Sigmoid colon (tissue), 7 donors: Measurements from ENCODE around the gene GPR137B. TPM values are rescaled to one million over a fixed set of nuclear protein-coding genes. Genes with fewer than 3 reads are reported as not detected.

Experiments
- DNase-seq: peaks from one replicate; pipeline ENCODE4 v3.0.0-alpha.2; 2019
- H3K27ac ChIP-seq, 4 donors: fragments of 200-600 bp; sonication (generic); one replicate each; pipeline ENCODE4 v1.5.1; 2016 to 2019; ENCODE audit warnings: mild to moderate bottlenecking in 1 of 4
- H3K27me3 ChIP-seq, 3 donors: fragments of 200-600 bp; sonication (generic); one replicate each; pipeline ENCODE4 v1.5.1; 2019; ENCODE audit warnings: mild to moderate bottlenecking in 1 of 3
- H3K36me3 ChIP-seq, 4 donors: fragments of 200-600 bp; sonication (generic); one replicate each; pipeline ENCODE4 v1.5.1; 2016 to 2019
- H3K4me1 ChIP-seq, 4 donors: fragments of 200-600 bp; sonication (generic); one replicate each; pipeline ENCODE4 v1.5.1; 2017 to 2019
- H3K4me3 ChIP-seq, 4 donors: fragments of 200-600 bp; sonication (generic); one replicate each; pipeline ENCODE4 v1.5.1; 2017 to 2019; ENCODE audit warnings: mild to moderate bottlenecking in 2 of 4, moderate library complexity in 1 of 4
- H3K9me3 ChIP-seq, 4 donors: fragments of 200-600 bp in 3 of 4; sonication (generic) in 3 of 4; one replicate each; pipeline versions ENCODE4 v1.5.1 to v1.6.1; 2013 to 2019
- EP300 ChIP-seq, 4 donors: sonication (generic); formaldehyde crosslinking; IDR thresholded peaks; one replicate each; pipeline ENCODE4 v1.6.1; 2017; ENCODE audit warnings: antibody characterized with exemption in 4 of 4
- POLR2A ChIP-seq, 2 donors: fragments of 450-650 bp; IDR thresholded peaks; one replicate each; pipeline ENCODE4 v1.6.1; 2016; ENCODE audit warnings: antibody characterized with exemption in 2 of 2, mild to moderate bottlenecking in 2 of 2, moderate library complexity in 2 of 2
- POLR2AphosphoS5 ChIP-seq, 4 donors: sonication (generic); formaldehyde crosslinking; IDR thresholded peaks; one replicate each; pipeline ENCODE4 v1.6.1; 2017; ENCODE audit warnings: antibody characterized with exemption in 4 of 4
- WGBS, 2 donors: extraction: QIAGEN DNeasy Blood & Tissue Kit; methylation state at CpG; one replicate each; pipeline ENCODE4 v1.1.7; 2013; 5-methylcytosine and 5-hydroxymethylcytosine counted together
- intact Hi-C: fragments of 100-400 bp; cut with DNase I; formaldehyde crosslinking; loops from one replicate; pipeline ENCODE4 v1.15.1; 2023
- polyA plus RNA-seq, 3 donors: library from polyadenylated mRNA; stranded (reverse); fragments of 200-250 nt; gene quantifications; one replicate each; pipeline ENCODE4 v1.2.3, GENCODE V29; 2013
- total RNA-seq, 4 donors: library from RNA; depleted of rRNA; stranded (reverse); fragments of >200 nt; gene quantifications; one replicate each; pipeline ENCODE4 v1.1.0, GENCODE V29; 2016
- TF ChIP-seq, protein P1 (sequence below), 4 experiments: fragments of 450-650 bp in 3 of 4; fragments of 200-600 bp in 1 of 4; IDR thresholded peaks; one replicate each; pipeline ENCODE4 v1.5.1; 2016 to 2019; ENCODE audit warnings: antibody characterized with exemption in 4 of 4, mild to moderate bottlenecking in 3 of 4, moderate library complexity in 2 of 4
- donor health status: healthy with polysubstance abuse.
- donor health status: Bipolar disorder and iron deficiency.
- donor health status: healthy.

Gene GPR137B
- total and polyA plus RNA-seq, 7 donors: 6.0 to 25.5 (median 10.8) TPM

DNA sequence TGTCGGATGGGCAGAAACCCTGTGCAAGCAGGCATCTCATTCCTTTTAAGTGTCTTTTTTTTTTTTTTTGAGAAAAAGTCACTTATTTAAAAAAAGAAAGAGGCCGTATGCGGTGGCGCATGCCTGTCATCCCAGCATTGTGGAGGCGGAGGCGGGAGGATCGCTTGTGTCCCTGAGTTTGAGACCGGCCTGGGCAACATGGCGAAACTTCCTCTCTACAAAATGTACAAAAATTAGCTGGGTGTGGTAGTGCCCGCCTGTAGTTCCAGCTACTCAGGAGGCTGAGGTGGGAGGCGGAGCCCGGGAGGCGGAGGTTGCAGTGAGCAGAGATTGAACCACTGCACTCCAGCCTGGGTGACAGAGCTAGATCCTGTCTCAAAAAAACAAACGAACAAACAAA lies 1.7 kb downstream of the GPR137B start:
- 85 to 88% methylated on average over 14 of the region's 14 CpGs for whole genome bisulfite sequencing, 2 donors
- H3K4me1 ChIP-seq: peaks cover 0 to 27% (median 17%) of the 10 kb centered on the region in 4 donors
- H3K4me3 ChIP-seq: peak overlapping the region in 3 of 4 donors; percentile 74 to 91 (median 86)
- intact Hi-C loops: loop anchor here (5.0 kb wide), 1 partner anchor 138 kb away; the partner anchor contains the start of gene ERO1B
- DNase-seq: no peak
- no peak overlapping the region for H3K27ac ChIP-seq
- no peaks in the 10 kb centered on the region for H3K9me3 ChIP-seq
- TF ChIP-seq, protein P1, sequence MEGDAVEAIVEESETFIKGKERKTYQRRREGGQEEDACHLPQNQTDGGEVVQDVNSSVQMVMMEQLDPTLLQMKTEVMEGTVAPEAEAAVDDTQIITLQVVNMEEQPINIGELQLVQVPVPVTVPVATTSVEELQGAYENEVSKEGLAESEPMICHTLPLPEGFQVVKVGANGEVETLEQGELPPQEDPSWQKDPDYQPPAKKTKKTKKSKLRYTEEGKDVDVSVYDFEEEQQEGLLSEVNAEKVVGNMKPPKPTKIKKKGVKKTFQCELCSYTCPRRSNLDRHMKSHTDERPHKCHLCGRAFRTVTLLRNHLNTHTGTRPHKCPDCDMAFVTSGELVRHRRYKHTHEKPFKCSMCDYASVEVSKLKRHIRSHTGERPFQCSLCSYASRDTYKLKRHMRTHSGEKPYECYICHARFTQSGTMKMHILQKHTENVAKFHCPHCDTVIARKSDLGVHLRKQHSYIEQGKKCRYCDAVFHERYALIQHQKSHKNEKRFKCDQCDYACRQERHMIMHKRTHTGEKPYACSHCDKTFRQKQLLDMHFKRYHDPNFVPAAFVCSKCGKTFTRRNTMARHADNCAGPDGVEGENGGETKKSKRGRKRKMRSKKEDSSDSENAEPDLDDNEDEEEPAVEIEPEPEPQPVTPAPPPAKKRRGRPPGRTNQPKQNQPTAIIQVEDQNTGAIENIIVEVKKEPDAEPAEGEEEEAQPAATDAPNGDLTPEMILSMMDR (IDR thresholded peaks at IDR 0.05): no peak
- TF ChIP-seq POLR2A (IDR thresholded peaks at IDR 0.05) (no peak), POLR2AphosphoS5 (IDR thresholded peaks at IDR 0.05) (no peak), EP300 (IDR thresholded peaks at IDR 0.05) (no peak)
- no peaks in the 10 kb centered on the region for H3K36me3 ChIP-seq
- H3K27me3 ChIP-seq: no peaks in the 10 kb centered on the region

DNA sequence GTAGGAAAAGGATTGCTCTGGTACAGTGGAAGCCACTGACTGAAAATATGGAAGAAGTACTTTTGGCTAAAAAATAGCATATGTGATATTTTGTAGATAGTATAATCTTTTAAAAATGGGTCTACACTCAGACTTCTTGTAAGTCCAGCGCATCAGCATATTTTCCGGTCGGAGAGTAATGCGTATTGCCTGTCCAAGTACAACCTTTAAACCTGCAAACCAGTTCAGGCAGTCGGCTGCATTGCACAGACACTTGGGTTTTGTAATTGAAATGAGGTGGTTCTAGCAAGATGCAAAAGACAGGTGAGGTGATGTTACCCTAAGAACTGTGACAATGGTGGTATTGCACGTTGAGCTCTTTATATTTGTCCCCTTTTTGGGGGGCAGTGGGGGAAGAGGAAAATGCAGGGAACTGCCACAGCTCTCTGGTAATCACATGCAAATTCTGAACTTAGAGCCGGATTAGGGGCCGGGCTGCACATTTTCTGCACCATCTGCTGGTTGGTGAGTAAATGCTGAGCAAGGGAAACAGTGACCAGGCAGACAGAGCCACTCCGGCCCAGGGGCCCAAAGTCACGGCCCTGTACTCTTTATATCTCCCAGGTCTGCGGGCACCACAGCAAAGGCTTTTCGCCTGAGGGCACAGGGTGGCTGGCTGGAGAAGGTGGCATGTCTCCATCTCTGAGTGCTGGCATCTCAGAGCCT lies 2.3 kb downstream of the GPR137B start:
- Histone ChIP-seq H3K27me3 (no peaks in the 10 kb centered on the region), H3K4me1 (peaks cover 0 to 32% (median 19%) of the 10 kb centered on the region in 4 donors), H3K4me3 (peak overlapping the region in 3 of 4 donors; percentile 4 to 86 (median 74)), H3K9me3 (no peaks in the 10 kb centered on the region), H3K27ac (no peak overlapping the region), H3K36me3 (no peaks in the 10 kb centered on the region)
- intact Hi-C loops: loop anchor here (5.0 kb wide), 1 partner anchor 138 kb away; the partner anchor contains the start of gene ERO1B
- WGBS, 2 donors: 76 to 81% methylated on average over 12 of the region's 12 CpGs
- no peak for DNase-seq
- TF ChIP-seq, protein P1 (IDR thresholded peaks at IDR 0.05): no peak

DNA sequence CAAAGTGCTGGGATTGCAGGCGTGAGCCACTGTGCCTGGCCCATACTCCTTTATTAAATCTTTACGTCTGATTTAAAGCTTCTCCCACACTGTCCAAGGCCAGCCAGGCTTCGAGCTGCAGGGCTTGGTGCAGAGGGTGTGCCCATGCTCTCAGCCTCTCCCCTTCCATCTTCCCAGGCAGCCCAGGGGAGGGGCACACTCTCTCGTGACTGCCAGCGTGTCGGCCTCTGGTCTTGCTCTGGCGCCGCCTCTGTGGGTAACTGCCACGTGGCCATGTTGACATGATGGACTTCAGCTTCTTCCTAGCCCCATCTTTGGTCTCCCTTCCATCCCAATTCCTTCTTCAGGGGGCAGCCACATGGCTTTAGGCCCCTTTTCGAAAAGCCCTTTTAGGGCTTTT lies 4.7 kb downstream of the GPR137B start:
- no peaks in the 10 kb centered on the region for H3K9me3 ChIP-seq
- no peak overlapping the region for H3K27ac ChIP-seq
- WGBS, 2 donors: 36 to 82% methylated on average over 10 of the region's 10 CpGs
- no peak for TF ChIP-seq POLR2AphosphoS5 (IDR thresholded peaks at IDR 0.05)
- TF ChIP-seq, protein P1 (IDR thresholded peaks at IDR 0.05): no peak
- TF ChIP-seq EP300 (IDR thresholded peaks at IDR 0.05): no peak
- no peak for TF ChIP-seq POLR2A (IDR thresholded peaks at IDR 0.05)
- H3K36me3 ChIP-seq: no peaks in the 10 kb centered on the region
- no peak overlapping the region for H3K4me3 ChIP-seq
- no peak for DNase-seq
- H3K27me3 ChIP-seq: no peaks in the 10 kb centered on the region
- intact Hi-C loops: no loop called here
- H3K4me1 ChIP-seq: peaks cover 0 to 37% (median 25%) of the 10 kb centered on the region in 4 donors

DNA sequence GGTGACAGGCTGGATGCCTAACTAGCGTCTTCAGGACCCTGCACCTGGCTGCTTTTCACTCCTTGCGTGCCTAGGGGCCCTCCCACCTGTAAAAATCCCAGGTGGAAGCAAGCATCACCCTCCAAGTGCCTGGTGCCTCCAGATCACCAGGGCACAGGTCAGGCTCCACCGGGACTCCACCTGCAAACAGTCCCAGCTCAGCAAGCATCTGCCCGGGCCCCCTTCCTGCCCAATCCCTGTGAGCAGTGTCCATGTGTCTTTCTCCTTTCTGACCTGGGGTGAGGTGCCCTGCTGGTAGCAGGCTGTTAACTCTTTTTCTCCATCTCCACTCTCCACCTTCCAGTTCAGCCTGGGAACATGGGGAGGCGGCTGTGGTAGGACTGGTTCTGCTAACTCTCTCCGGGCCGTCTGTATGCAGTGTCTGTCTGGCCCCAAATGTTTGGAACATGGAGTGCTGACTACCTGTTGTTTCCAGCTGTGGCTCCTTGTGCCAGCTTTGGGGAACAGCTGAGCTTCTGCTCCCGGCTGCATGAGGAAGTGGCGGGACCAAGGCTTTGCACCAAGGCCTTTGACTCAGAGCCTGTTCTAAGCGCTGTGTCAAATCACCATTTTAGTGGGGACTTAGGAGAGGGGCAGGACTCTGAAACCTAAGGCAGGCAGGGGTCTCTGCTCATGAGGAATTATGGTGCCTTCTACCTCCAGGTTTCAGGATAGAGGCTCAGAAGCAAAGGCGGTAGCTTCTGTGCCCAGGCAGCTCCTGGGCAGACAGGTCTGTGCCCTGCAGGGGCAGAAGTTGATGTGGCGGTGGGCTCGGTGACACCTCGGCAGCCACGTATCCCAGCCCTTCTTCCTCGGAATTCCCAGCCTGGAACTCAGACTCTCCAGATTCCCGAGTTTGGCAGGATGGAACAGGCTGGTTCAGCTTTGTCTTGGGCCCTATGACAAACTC lies 5.5 kb downstream of the GPR137B start:
- Histone ChIP-seq H3K36me3 (no peaks in the 10 kb centered on the region), H3K4me1 (peaks cover 0 to 37% (median 25%) of the 10 kb centered on the region in 4 donors), H3K4me3 (no peak overlapping the region), H3K27me3 (no peaks in the 10 kb centered on the region), H3K9me3 (no peaks in the 10 kb centered on the region), H3K27ac (no peak overlapping the region)
- WGBS, 2 donors: 66 to 85% methylated on average over 17 of the region's 17 CpGs
- DNase-seq: no peak
- no peak for TF ChIP-seq POLR2A (IDR thresholded peaks at IDR 0.05)
- TF ChIP-seq EP300 (IDR thresholded peaks at IDR 0.05): no peak
- no peak for TF ChIP-seq POLR2AphosphoS5 (IDR thresholded peaks at IDR 0.05)
- TF ChIP-seq, protein P1 (IDR thresholded peaks at IDR 0.05): no peak
- intact Hi-C loops: no loop called here
